Endothelial cell (in vitro differentiated cells): ENCODE data around the gene WNT1. TPM values are rescaled to one million over a fixed set of nuclear protein-coding genes. Genes with fewer than 3 reads are reported as not detected.

Source experiments
- DNase-seq: peaks from one replicate; pipeline ENCODE4 v3.0.0; 2021; ENCODE audit warnings: low spot score
- H3K27ac Mint-ChIP-seq: one replicate; pipeline ENCODE4 v1.8.0; 2021; ENCODE audit warnings: mixed read lengths, inconsistent platforms; ENCODE audit not compliant: unreplicated experiment
- H3K27me3 Mint-ChIP-seq: one replicate; pipeline ENCODE4 v1.8.0; 2021; ENCODE audit warnings: mild to moderate bottlenecking, moderate library complexity, mixed read lengths, inconsistent platforms; ENCODE audit not compliant: unreplicated experiment
- H3K36me3 Mint-ChIP-seq: one replicate; pipeline ENCODE4 v1.8.0; 2021; ENCODE audit warnings: mild to moderate bottlenecking, low read depth, mixed read lengths, inconsistent platforms; ENCODE audit not compliant: unreplicated experiment
- H3K4me1 Mint-ChIP-seq: one replicate; pipeline ENCODE4 v1.8.0; 2021; ENCODE audit warnings: mild to moderate bottlenecking, mixed read lengths, inconsistent platforms; ENCODE audit not compliant: unreplicated experiment
- H3K4me3 Mint-ChIP-seq: one replicate; pipeline ENCODE4 v1.8.0; 2021; ENCODE audit warnings: mild to moderate bottlenecking, mixed read lengths, inconsistent platforms; ENCODE audit not compliant: unreplicated experiment
- H3K9me3 Mint-ChIP-seq: one replicate; pipeline ENCODE4 v1.8.0; 2021; ENCODE audit warnings: mixed read lengths, inconsistent platforms; ENCODE audit not compliant: unreplicated experiment
- CTCF ChIP-seq: fragments of 200-600 bp; sonication (generic); IDR thresholded peaks from one replicate; pipeline ENCODE4 v1.5.0; 2021; ENCODE audit warnings: antibody characterized with exemption; ENCODE audit not compliant: unreplicated experiment
- total RNA-seq: library from RNA; stranded (reverse); fragmentation: NEBNext Ultra II Directional; extraction: Animal tissue kit (Norgen Biotek cat#: 25700); gene quantifications from one replicate; pipeline ENCODE4 v1.2.1, GENCODE V29; 2021; ENCODE audit not compliant: unreplicated experiment

Gene WNT1
- total RNA-seq, 1 donor from 2014 or later = not detected

GRCh38 chr12:48973531-48973930, 4.6 kb upstream of the WNT1 start:
- peaks cover 19% of the 10 kb centered on the region for H3K36me3 Mint-ChIP-seq
- no peak for TF ChIP-seq CTCF
- H3K4me3 Mint-ChIP-seq = no peak overlapping the region
- peaks cover 18% of the 10 kb centered on the region for H3K4me1 Mint-ChIP-seq
- no peak for DNase-seq
- no peak overlapping the region for H3K27ac Mint-ChIP-seq
- H3K27me3 Mint-ChIP-seq = peaks cover 56% of the 10 kb centered on the region
- H3K9me3 Mint-ChIP-seq = no peaks in the 10 kb centered on the region

DNA sequence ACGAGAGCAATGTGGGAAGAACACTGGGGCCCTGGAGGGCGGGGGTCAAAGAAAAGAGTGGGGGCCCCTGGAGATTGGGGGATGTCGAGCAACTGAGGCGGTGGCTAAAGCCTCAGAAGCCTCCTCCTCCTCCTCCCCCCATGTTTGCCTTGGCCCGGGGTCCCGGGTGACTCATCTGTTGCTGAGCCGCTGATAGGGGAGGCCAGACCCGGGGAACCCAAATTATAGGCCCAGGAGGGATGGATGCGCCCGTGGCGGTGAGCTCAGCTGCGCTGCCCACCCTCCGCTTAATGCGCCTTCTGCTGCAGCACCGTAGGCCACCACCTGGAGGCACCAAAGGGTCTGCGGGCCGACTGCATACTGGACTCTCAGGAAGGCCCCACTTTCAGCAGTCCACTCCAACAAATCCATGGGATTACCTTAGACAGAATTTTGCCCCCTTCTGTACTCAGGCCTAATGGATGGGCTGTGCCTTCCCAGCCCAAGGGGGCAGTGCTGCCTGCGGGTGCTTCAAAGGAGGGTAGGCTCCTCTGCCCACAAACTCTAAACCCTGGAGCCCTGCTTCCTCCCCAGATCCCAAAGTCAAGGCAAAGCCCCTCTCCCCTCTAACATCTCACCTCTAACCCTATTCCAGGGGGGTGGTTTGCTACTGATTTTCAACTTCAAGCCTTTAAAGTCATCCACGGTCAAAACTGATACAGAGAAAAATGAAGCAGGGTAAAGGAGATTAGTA, 4.0 kb upstream of the WNT1 start:
- Mint-ChIP-seq H3K27me3 (peaks cover 56% of the 10 kb centered on the region), H3K9me3 (no peaks in the 10 kb centered on the region), H3K4me1 (peaks cover 22% of the 10 kb centered on the region), H3K27ac (no peak overlapping the region), H3K36me3 (peaks cover 19% of the 10 kb centered on the region), H3K4me3 (no peak overlapping the region)
- peak; percentile 72 for TF ChIP-seq CTCF
- DNase-seq = peak; percentile 86

DNA sequence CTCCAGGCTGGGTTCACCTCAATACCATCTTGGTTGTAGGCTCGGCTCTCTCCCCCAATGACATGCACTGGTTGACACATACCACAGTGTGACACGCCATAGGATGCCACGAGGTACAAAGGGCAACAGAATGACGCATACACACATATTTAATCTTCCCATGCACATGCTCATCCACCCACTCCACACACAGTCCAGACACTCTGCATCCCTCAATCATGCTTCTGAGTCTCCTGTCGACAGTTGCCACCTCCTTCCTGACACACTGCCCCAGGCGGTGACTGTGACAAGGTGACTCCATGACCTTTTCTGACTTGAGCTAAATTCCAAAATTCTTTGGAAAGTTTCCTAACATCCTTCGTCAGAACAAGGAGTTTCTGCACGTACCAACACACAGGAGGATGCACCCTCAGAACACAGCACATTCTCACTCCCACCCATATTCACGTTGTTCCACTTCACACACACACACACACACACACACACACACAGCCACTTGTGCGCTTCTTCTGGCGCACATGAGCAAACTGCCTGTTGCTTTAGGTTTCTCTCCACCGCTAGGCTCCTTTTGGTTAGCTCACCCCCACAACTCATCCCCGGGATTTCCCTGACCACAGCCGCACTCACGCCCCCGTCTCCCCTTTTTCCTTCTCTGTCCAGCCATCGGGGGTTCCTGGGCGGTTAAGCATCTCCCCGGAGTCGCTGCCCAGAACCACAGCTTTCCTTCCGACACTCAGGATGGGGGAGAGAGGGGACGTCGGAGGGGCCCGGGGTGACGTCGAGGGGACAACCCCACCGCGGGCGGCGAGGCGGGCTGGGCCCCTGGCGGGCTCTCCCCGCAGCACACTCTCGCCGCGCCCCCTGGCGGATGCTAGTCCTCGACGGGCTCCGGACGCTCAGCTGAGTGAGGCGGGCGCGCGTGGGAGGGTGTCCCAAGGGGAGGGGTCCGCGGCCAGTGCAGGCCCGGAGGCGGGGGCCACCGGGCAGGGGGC, 536 bp upstream of the WNT1 start:
- Mint-ChIP-seq H3K27me3 (peaks cover 62% of the 10 kb centered on the region), H3K27ac (peak overlapping the region; percentile 18), H3K9me3 (no peaks in the 10 kb centered on the region), H3K4me3 (peak overlapping the region; percentile 77), H3K36me3 (peaks cover 16% of the 10 kb centered on the region), H3K4me1 (peaks cover 28% of the 10 kb centered on the region)
- DNase-seq = peak; percentile 85
- TF ChIP-seq CTCF = peak; percentile 76

DNA sequence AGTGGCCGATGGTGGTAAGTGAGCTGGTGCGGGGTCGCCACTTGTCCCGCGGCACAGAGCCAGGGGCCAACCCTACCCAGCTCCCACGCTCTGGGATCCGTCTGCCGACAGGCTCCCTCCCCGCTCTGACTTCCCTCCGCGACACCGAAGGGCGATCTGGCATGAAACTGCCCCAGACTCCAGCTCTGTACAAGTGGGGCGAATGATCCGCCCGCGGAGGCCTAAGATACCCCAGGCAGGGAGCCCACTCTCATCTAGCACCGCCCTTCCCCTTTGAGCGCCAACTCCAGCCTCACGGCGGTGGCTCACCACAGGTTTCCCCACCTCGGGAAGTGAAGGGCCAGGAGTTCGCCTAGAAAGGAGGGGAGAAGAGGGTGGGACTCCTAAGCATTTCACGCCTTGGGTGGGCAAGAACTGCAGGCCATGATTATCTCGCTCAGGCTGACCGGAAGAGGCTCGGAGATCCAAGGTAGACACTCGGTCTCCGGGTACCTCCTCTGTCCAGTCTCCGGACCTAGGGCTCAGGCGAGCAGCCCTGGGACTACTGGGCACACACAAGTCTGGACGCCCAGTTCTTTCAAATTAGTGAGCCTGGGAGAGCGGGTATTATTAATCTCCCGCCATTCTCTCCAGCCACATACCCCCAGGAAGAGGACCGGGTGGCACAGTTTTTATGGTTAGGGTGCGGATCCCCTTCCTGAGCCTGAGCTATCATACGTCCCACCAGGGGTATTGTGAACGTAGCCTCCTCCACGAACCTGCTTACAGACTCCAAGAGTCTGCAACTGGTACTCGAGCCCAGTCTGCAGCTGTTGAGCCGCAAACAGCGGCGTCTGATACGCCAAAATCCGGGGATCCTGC, 849 bp downstream of the WNT1 start:
- no peak for TF ChIP-seq CTCF
- no peak for DNase-seq
- peaks cover 16% of the 10 kb centered on the region for H3K36me3 Mint-ChIP-seq
- no peaks in the 10 kb centered on the region for H3K9me3 Mint-ChIP-seq
- H3K4me3 Mint-ChIP-seq = no peak overlapping the region
- peaks cover 61% of the 10 kb centered on the region for H3K27me3 Mint-ChIP-seq
- H3K27ac Mint-ChIP-seq = no peak overlapping the region
- H3K4me1 Mint-ChIP-seq = peaks cover 28% of the 10 kb centered on the region
